Measurements from ENCODE around the gene TLN1.

- TF ChIP-seq POLR2A (IDR thresholded peaks at IDR 0.05; ENCODE audit: low read depth, low read length): no peak
- TF ChIP-seq CTCF (conservative IDR thresholded peaks at IDR 0.05; ENCODE audit: low read depth, low read length): no peak
- TF ChIP-seq USF2 (IDR thresholded peaks at IDR 0.05; ENCODE audit: low read depth, low read length): no peak
- TF ChIP-seq NFE2L2 (IDR thresholded peaks at IDR 0.05; ENCODE audit: low read depth, low read length): no peak
- TF ChIP-seq MAFK (IDR thresholded peaks at IDR 0.05; ENCODE audit: low read depth, low read length): no peak
- no peak for TF ChIP-seq MAZ (IDR thresholded peaks at IDR 0.05; ENCODE audit: borderline replicate concordance, low read depth, low read length)
- TF ChIP-seq RAD21 (IDR thresholded peaks at IDR 0.05; ENCODE audit: low read length): no peak
- TF ChIP-seq BHLHE40 (IDR thresholded peaks at IDR 0.05; ENCODE audit: low read depth, low read length): no peak
- TF ChIP-seq RCOR1 (IDR thresholded peaks at IDR 0.05; ENCODE audit: insufficient replicate concordance, low read length): no peak
Observed at GRCh38 chr9:35686222-35687203, 45.5 kb downstream of the TLN1 start.
